Vagina (tissue), 2 donors: ENCODE data around the gene ADGRL2. TPM values are rescaled to one million over a fixed set of nuclear protein-coding genes. Genes with fewer than 3 reads are reported as not detected.

ENCODE experiments used
- DNase-seq, 2 donors: peaks; one replicate each; pipeline ENCODE4 v3.0.0-alpha.2; 2017; ENCODE audit errors: extremely low spot score in 2 of 2
- H3K27ac ChIP-seq: fragments of 200-600 bp; sonication (generic); one replicate; pipeline ENCODE4 v1.5.1; 2019
- H3K27me3 ChIP-seq: fragments of 200-600 bp; sonication (generic); one replicate; pipeline ENCODE4 v1.5.1; 2019
- H3K36me3 ChIP-seq, 2 donors: fragments of 200-600 bp; sonication (generic); one replicate each; pipeline ENCODE4 v1.5.1; 2017 to 2019
- H3K4me1 ChIP-seq: fragments of 200-600 bp; sonication (generic); one replicate; pipeline ENCODE4 v1.5.1; 2019
- H3K4me3 ChIP-seq, 2 donors: fragments of 200-600 bp; sonication (generic); 1 replicate in 1 of 2; 2 replicates in 1 of 2; pipeline ENCODE4 v1.5.1; 2016 to 2019
- H3K9me3 ChIP-seq: fragments of 200-600 bp; sonication (generic); one replicate; pipeline ENCODE4 v1.5.1; 2019
- CTCF ChIP-seq, 3 experiments: fragments of 450-650 bp in 2 of 3; fragments of 200-600 bp in 1 of 3; sonication (generic) in 1 of 3; IDR thresholded peaks; one replicate each; pipeline ENCODE4 v1.5.1; 2017 to 2019; ENCODE audit warnings: antibody characterized with exemption in 3 of 3, mild to moderate bottlenecking in 2 of 3, moderate library complexity in 2 of 3
- POLR2A ChIP-seq, 2 donors: fragments of 450-650 bp; IDR thresholded peaks; one replicate each; pipeline ENCODE4 v1.6.1; 2017; ENCODE audit warnings: antibody characterized with exemption in 2 of 2, mild to moderate bottlenecking in 2 of 2, moderate library complexity in 2 of 2
- POLR2AphosphoS5 ChIP-seq, 2 donors: sonication (generic); formaldehyde crosslinking; IDR thresholded peaks; one replicate each; pipeline ENCODE4 v1.9.0; 2017; ENCODE audit warnings: antibody characterized with exemption in 2 of 2, mild to moderate bottlenecking in 2 of 2, low read depth in 1 of 2; ENCODE audit not compliant: insufficient read depth in 1 of 2
- intact Hi-C: fragments of 100-400 bp; cut with DNase I; formaldehyde crosslinking; loops from one replicate; pipeline ENCODE4 v1.15.1; 2023
- total RNA-seq: library from RNA; depleted of rRNA; stranded (reverse); fragments of >200 nt; gene quantifications from one replicate; pipeline ENCODE4 v1.2.3, GENCODE V29; 2016

Gene ADGRL2
- total RNA-seq, 1 donor from 2014 or later, result 68.0 TPM

GRCh38 chr1:82034812-82035211 is 234.1 kb downstream of the ADGRL2 start:
- no peaks in the 10 kb centered on the region for H3K9me3 ChIP-seq
- no peak for TF ChIP-seq POLR2A (IDR thresholded peaks at IDR 0.05)
- TF ChIP-seq CTCF (IDR thresholded peaks at IDR 0.05), result no peak
- TF ChIP-seq POLR2AphosphoS5 (IDR thresholded peaks at IDR 0.05; ENCODE audit: insufficient read depth in 1 of 2, low read depth in 1 of 2), result no peak
- intact Hi-C loops, result no loop called here
- no peaks in the 10 kb centered on the region for H3K4me1 ChIP-seq
- no peak for DNase-seq
- H3K4me3 ChIP-seq, result no peak overlapping the region
- H3K36me3 ChIP-seq, result no peaks in the 10 kb centered on the region
- H3K27ac ChIP-seq, result no peak overlapping the region
- no peaks in the 10 kb centered on the region for H3K27me3 ChIP-seq
